ENCODE data around the gene BAIAP2. TPM values are rescaled to one million over a fixed set of nuclear protein-coding genes. Genes with fewer than 3 reads are reported as not detected.

BAIAP2 gene
- total RNA-seq, 2 experiments from 2014 or later = 5.9 to 6.3 TPM

GRCh38 chr17:81130385-81131361, 95.7 kb downstream of the BAIAP2 start:
- no peaks in the 10 kb centered on the region for H3K36me3 Mint-ChIP-seq (ENCODE audit: low read depth)
- H3K4me3 Mint-ChIP-seq = no peak overlapping the region
- no peaks in the 10 kb centered on the region for H3K4me1 Mint-ChIP-seq (ENCODE audit: low read depth)
- ChIA-PET CTCF (interaction anchor here (0.7 to 1.4 kb wide), 2 partner anchors 108 to 310 kb away, joined by 3 read pairs; no protein-coding TSS in a partner anchor), POLR2A (no interaction called here)
- no peaks in the 10 kb centered on the region for H3K27me3 Mint-ChIP-seq
- DNase-seq (no peak), ATAC-seq (no peak)
- intact Hi-C loops (cut with micrococcal nuclease) = no loop called here
- TF ChIP-seq, protein P1, sequence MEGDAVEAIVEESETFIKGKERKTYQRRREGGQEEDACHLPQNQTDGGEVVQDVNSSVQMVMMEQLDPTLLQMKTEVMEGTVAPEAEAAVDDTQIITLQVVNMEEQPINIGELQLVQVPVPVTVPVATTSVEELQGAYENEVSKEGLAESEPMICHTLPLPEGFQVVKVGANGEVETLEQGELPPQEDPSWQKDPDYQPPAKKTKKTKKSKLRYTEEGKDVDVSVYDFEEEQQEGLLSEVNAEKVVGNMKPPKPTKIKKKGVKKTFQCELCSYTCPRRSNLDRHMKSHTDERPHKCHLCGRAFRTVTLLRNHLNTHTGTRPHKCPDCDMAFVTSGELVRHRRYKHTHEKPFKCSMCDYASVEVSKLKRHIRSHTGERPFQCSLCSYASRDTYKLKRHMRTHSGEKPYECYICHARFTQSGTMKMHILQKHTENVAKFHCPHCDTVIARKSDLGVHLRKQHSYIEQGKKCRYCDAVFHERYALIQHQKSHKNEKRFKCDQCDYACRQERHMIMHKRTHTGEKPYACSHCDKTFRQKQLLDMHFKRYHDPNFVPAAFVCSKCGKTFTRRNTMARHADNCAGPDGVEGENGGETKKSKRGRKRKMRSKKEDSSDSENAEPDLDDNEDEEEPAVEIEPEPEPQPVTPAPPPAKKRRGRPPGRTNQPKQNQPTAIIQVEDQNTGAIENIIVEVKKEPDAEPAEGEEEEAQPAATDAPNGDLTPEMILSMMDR (IDR thresholded peaks at IDR 0.05) = no peak
- no peak overlapping the region for H3K27ac Mint-ChIP-seq
- no peaks in the 10 kb centered on the region for H3K9me3 Mint-ChIP-seq

DNA sequence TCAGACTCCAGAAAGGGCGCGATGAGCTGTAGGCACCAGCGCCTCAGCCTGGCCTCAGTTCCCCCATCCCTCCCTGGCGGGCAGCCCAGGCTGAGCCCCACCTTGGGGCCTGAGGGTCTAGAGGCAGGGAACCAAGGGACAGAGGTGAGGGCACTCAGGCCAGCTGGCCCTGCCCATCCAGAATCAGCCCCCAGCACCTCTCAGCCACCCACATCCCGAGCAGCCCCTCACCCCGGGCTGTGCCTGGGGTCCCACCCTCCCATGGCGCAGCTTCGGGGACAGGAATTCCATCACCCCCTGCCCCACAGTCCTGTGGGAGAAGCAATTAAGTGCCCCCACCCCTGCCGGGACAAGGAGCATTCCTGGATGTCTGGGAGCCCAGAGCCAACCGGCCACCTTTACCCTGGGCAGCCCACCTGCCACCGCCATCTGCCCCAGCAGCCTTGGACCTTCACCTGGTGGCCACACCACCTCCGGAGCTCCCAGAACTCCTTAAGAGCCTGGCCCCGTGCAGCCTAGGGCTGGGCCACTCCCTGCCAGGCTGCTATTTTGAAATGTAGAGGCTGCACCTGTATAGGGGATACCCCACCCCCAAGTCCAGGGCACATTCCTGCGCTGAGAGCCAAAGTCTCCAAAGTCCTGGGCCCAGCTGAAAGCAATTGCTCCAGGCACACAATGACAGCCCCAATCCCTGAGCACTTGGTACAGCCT, 96.7 kb downstream of the BAIAP2 start:
- no peaks in the 10 kb centered on the region for H3K36me3 Mint-ChIP-seq (ENCODE audit: low read depth)
- H3K4me1 Mint-ChIP-seq (ENCODE audit: low read depth) = no peaks in the 10 kb centered on the region
- H3K27me3 Mint-ChIP-seq = no peaks in the 10 kb centered on the region
- ATAC-seq (no peak), DNase-seq (no peak)
- ChIA-PET POLR2A (interaction anchor here (0.6 kb wide), 1 partner anchor 44 kb away, joined by 3 read pairs; no protein-coding TSS in a partner anchor), CTCF (interaction anchor here (0.7 kb wide), 1 partner anchor 309 kb away, joined by 3 read pairs; no protein-coding TSS in a partner anchor)
- intact Hi-C loops (cut with micrococcal nuclease) = no loop called here
- H3K9me3 Mint-ChIP-seq = no peaks in the 10 kb centered on the region
- H3K4me3 Mint-ChIP-seq = no peak overlapping the region
- TF ChIP-seq, protein P1 (IDR thresholded peaks at IDR 0.05) = no peak
- H3K27ac Mint-ChIP-seq = no peak overlapping the region

DNA sequence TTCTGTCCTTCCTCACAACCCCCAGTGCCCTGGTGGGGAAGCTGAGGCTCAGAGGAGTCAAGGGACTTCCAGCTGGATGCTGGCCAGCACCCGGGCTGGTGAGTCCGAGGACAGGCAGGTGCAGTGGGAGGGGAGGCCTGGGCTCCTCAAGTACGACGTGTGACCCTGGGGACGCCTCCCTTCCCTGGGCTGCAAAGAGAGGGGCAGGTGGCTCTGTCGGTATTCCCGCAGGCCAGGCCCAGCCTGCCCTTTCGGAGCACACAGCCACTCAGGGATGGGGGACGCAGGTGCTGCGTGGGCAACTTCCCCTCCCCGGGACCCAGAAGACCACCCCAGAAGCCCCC, 97.2 kb downstream of the BAIAP2 start:
- Mint-ChIP-seq H3K9me3 (no peaks in the 10 kb centered on the region), H3K27me3 (no peaks in the 10 kb centered on the region), H3K27ac (no peak overlapping the region), H3K4me3 (no peak overlapping the region), H3K4me1 (ENCODE audit: low read depth) (no peaks in the 10 kb centered on the region), H3K36me3 (ENCODE audit: low read depth) (no peaks in the 10 kb centered on the region)
- CTCF ChIA-PET = no interaction called here
- ATAC-seq = no peak
- no peak for DNase-seq
- POLR2A ChIA-PET = no interaction called here
- intact Hi-C loops (cut with micrococcal nuclease) = no loop called here
- TF ChIP-seq, protein P1 (IDR thresholded peaks at IDR 0.05) = no peak

DNA sequence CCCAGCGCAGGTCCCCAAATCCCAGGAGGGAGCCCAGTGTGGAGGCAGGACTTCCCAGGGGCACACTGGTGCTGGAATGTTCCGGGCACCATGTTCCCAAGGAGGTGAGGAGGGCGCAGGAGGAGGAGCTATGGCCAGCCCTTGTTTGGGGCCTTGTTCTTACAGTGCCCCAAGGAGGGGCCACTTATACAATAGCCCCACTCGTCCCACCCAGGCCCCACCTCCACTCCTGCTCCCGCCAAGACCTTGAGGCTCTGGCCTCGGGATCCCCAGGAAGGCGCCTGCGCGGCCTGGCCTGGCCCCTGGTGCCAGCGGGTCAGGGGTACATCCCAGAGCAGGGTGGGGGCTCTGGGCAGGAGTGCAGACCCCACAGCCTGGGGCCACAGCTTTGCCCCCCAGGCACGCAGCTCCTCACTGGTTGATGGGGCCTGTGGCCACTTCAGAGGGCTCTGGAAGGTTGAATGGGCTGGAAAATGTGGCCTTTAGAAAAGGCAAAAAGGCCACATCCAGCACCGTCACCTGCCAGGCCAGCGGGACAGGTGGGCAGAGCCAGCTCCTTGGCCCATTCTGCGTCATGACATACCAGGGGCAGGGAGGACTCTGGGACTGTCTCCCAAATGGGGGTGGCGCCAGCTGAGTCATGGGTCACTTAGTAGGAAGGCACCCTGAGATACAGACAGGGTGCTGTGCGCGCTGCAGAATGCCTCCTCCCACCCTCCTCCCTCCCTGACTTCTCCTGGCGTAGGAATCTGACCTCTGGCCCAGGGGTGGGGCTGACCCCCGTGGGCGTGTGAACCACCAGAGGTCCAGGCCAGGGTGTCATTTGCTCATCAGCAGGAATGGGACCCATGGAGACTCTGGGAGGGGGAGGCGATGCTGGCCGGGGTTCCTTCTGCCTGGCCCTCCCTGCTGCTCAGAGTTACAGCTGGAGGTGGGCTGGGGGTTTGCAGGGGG, 98.1 kb downstream of the BAIAP2 start:
- H3K4me3 Mint-ChIP-seq = no peak overlapping the region
- no peak overlapping the region for H3K27ac Mint-ChIP-seq
- H3K27me3 Mint-ChIP-seq = no peaks in the 10 kb centered on the region
- no peaks in the 10 kb centered on the region for H3K36me3 Mint-ChIP-seq (ENCODE audit: low read depth)
- no peak for ATAC-seq
- H3K9me3 Mint-ChIP-seq = peaks cover 6% of the 10 kb centered on the region
- DNase-seq = no peak
- CTCF ChIA-PET = no interaction called here
- POLR2A ChIA-PET = no interaction called here
- TF ChIP-seq, protein P1 (IDR thresholded peaks at IDR 0.05) = no peak
- H3K4me1 Mint-ChIP-seq (ENCODE audit: low read depth) = no peaks in the 10 kb centered on the region
- intact Hi-C loops (cut with micrococcal nuclease) = no loop called here

All from activated CD8-positive, alpha-beta T cell treated with anti-CD3 and anti-CD28 coated beads for 36 hours (primary cell).